HUDEP-2 (cell line): ENCODE measurements around the gene INTS3.
"Not testable (repeated sequence)": the region's sequence is repeated elsewhere in the genome, so short reads cannot be mapped to it uniquely, and the experiment has no call there.

Experiments used
- DNase-seq, 76 experiments: peaks; one replicate each; lab custom pipeline; 2025; ENCODE audit not compliant: unreplicated experiment in 76 of 76; lab: John Stamatoyannopoulos, UW

INTS3 gene

DNA sequence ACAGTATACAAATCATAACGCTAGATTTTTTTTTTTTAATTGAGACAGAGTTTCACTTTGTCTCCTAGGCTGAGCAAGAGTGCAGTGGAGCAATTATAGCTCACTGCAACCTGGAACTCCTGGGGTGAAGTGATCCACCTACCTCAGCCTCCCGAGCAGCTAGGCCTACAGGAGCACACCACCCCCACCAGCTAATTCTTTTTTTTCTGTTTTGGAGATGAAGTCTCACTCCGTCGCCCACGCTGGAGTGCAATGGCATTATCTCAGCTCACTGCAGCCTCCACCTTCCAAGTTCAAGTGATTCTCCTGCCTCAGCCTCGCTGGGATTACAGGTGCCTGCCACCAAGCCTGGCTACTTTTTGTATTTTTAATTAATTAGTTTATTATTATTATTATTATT is 28.1 kb upstream of the INTS3 start:
- DNase-seq: no peak

DNA sequence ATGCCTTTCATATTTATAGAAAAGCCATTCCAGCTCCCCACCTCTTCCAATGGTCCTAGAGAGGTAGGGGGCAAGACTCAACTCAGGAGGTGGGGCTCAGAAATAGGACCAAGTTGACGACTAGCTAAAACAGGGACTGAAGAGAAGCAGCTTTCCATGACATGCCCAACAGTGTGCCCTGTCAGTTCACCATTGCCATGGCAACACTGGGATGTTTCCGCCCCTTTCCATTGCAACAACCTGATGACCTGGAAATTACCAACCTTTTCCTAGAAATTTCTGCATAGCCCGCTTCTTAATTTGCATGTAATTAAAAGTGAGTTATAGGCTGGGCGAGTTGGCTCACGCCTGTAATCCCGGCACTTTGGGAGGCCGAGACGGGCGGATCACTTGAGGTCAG is 22.4 kb upstream of the INTS3 start:
- no peak for DNase-seq

DNA sequence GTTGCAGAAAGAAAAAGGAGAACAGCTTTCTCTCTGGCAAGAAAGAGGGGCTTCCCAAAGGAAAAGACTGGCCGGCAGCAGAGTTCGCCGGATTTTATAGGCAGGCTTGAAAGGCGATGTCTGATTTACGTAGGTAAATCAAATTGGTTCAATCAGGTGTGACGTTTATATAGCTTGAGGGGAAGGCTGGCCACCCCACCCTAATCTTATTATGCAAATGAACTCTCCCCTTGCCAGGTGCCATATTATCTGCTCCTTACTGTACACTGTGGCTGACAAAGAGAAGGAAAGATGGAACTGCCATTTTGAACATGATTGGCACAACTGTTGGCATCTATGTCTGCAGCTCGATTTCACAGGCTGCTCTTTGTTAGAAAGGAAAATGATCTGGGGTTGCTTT is 16.8 kb upstream of the INTS3 start:
- DNase-seq: no peak

DNA sequence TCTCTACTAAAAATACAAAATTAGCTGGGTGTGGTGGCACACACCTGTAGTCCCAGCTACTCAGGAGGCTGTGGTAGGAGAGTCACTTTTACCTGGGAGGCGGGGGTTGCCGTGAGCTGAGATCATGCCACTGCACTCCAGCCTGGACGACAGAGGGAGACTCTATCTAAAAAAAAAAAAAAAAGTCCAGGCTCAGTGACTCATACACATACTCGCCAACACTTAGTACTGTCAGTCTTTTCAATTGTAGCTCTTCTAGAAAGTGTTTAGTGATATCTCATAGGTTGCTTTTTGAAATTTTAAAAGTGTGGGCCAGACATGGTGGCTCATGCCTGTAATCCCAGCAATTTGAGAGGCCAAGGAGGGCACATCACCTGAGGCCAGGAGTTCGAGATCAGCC is 11.6 kb upstream of the INTS3 start:
- not testable (repeated sequence) for DNase-seq

DNA sequence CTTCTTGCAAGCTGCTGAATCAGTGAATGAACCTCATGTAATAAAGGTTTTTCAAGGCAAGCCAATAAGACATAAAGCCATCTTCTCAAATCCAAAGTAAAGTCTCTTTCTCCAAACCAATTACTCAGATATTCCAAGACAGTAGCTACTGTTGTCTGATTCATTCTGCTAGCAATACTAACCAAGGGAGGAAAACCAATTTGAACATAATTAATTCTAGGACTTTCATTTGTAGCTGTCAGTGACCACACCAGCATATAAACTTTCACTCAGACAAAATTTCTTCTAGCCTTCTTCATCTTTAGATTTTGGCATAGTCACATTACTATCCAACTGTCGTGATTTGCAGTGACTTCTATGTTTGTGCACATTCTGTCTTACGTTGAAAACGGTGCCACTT is 10.5 kb upstream of the INTS3 start:
- DNase-seq: no peak

DNA sequence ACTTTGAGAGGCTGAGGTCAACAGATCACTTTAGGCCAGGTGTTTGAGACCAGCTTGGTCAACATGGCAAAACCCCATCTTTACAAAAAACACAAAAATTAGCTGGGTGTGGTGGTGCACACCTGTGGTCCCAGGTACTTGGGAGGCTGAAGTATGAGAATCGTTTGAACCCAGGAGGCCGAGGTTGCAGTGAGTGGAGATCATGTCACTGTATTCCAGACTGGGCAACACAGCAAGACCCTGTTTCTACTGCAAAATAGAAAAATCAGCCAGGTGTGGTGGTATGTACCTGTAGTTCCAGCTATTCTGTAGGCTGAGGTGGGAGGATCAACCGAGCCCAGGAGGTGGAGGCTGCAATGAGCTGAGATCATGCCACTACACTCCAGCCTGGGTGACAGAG is 4.2 kb upstream of the INTS3 start:
- DNase-seq: no peak

DNA sequence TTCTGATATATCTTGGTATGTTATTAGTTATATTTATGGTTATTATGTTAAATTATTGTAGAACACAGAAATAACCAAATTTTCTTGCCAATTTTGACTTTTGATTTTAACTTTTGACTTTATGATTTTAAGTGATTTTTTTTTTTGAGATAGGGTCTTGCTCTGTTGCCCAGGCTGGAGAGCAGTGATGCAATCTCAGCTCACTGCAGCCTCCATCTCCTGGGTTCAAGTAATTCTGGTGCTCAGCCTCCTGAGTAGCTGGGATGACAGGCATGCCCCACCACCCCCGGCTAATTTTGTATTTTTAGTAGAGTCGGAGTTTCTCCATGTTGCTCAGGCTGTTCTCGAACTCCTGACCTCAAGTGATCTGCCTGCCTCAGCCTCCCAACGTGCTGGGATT is 3.2 kb upstream of the INTS3 start:
- not testable (repeated sequence) for DNase-seq

DNA sequence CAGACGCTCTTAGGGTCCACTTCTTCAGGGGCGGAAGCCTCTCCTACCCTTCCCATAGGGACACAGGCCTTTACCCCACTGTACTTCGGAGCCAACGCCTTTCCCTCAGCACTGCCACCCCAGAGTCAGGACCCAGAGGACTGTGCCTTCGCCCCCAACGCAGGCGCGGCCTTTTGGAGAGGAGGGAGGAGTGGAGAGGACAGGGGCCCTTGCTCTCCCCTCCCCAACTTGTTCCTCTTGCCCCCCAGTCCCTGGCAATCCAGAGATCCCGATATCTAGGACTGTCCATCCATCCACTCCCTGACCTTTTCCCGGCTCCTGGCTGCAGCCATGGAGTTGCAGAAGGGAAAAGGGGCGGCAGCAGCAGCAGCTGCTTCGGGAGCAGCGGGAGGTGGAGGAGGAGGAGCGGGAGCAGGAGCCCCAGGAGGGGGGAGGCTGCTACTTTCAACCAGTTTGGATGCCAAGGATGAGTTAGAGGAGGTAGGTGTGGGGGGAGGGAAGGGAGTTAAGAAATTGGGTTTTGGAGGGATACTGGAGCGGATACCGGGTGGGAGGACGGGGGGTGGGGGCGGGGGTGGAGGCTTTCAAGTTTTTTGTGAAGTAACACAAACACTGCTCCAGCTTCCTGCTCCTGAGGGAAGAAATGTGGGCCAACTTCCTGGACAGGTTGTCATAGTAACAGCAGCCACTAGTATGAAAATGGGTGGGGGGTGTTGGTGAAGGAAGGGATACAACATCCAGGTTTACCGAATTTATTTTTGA is 636 bp downstream of the INTS3 start:
- DNase-seq: peak in 12 of 76 experiments; percentile 3 to 36 (median 20)

DNA sequence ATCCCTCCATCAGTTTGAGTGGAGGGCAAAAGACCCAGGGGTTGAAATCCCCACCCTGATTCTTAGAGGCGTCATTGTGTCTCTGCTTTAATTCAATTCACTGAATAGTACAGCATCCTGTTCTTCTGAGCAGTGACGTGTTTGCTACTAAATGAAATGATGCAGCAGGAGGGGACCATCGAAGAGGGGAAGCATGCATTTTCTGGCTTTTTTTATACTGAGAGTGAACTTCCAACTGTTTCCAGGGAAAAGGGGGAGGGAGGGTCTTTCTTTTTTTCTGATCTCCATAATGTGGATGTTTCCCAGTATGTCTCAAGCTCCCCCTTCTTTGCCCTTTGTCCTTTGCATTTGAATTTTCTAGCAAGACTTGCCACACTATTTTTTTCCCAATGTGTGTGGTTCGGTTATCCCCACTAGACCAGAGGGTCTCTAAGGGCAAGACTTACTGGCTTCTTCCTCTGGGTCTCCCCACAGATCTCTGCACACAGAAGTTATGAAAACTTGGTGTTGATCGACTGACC is 2.7 kb downstream of the INTS3 start:
- no peak for DNase-seq

DNA sequence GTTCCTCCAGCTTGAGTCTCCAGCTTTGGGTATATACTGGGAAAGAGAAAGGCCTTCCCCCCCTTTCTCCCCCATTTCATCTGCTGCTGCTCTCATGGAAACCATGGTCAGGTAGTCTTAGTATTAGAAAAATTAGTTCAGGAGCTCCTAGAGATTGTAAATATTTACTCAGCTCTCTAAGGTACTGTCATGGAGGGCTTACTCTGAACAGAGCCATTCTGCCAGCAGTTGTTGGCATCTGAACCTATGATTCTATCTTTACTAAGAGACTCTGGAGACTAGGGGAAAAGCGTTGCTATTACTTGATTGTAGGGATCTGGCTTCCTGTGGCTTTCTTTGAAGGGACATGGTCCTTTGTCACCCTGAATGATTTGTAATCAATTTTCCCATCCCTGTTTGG is 6.1 kb downstream of the INTS3 start:
- no peak for DNase-seq

DNA sequence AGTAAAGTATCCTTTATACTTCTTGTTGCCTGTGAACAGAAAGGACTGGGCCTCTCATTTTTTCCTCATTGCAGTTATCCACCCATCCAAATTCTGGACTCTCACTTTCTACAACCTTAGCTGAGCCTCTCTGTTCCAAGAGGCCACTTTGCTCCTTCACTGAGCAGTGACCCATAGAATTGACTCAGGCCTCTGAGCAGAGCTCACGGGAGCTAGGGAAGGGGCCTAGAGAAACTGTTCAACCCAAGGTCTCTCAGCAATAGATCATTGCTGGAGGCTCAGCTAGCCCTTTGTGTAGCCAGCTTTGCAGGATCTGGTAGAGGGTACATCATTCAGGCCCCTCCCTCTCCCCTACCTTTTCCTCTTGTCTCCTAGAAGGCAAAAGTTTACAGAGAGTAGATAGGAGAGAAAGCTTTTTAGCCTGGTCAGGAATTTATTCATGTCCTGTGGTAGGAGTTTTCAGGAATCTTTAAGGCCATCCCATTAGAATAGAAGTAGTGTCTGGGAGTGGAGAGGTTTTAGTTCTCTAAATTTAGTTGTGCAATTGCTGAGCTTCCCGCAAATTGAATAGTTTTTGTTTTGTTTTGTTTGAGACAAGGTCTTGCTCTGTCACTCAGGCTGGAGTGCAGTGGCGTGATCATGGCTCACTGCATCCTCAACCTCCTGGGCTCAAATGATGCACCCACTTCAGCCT is 6.7 kb downstream of the INTS3 start:
- DNase-seq: no peak

DNA sequence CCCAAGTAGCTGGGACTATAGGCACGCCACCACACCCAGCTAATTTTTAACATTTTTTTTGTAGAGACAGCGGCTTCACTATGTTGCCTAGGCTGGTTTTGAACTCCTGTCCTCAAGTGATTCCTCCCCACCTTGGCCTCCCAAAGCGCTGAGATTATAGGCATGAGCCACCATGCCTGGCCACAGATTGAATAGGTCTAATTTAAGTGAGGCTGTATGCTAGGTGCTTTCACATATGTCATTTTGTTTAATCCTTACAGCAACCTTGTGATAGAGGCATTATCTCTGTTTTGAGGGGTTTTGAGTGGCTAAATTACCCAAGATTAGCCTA is 7.2 kb downstream of the INTS3 start:
- no peak for DNase-seq

DNA sequence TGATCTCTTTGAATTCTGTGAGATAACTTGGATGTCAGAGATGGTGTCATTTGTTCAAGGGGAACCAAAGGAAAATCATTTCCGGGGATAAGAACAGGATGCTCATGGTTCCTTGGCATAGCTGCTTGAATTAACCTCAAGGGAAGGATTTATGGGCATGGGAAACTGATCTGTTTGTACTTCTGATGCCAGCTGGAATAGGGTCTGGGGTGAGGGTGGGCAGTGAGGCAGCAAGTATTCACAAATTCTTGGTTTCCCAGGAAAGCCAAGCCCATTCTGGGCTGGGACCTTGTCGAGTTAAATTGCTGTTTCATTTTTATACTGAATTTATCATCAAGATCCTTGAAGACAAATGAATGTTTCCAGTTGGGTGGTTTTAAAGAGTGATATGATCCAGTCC is 14.1 kb downstream of the INTS3 start:
- DNase-seq: no peak

DNA sequence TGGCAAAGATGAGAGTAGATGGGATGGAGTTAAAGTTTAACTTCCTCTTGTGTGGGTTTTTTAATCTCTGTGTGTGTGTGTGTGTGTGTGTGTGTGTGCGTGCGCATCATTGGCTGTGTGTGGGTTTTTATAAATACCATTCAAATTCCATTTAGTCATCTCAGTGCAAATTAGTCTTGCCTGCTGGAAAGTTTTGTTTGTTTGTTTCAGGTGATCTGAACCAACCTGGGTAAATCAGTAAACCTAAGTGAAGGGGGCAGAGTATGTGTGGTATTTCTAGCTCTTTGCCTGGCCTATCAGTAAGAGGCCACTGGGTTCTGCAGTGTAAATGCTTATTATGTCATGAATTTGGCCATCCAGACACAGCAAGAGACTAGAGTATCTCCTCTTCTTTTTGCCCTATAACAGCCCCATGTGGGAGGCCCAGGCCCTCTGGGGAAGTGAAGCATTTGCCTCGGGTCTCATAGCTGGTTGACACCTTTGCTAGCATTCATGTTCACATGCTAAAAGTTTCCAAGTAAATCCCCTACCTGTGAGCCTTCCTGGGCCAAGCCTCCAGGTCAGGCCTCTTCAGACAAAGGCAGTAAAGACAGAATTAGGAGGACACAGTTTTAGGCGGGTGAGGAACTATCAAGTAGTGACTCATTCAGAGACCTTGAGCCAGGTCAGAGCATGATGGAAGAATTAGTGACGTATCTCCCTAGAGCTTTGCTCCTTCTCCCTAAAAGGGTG is 14.7 kb downstream of the INTS3 start:
- no peak for DNase-seq

DNA sequence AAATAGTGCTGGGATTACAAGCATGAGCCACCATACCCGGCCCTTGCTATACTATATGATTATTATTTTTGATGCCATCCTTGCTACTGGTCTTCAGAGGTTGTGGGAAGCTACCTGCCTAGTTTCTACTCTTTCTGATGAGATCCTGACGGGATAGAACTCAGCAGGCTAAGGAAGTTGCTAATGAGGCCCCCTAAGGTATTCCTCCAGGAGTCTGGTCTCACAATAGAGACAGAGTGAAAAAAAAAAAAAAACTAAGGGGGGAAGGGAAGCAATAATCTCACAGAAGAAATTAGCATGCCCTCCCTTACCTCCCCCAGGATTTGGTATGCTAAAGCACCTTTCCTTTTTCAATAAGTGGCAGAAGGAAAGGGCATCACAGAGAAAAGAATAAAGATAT is 17.6 kb downstream of the INTS3 start:
- DNase-seq: no peak

DNA sequence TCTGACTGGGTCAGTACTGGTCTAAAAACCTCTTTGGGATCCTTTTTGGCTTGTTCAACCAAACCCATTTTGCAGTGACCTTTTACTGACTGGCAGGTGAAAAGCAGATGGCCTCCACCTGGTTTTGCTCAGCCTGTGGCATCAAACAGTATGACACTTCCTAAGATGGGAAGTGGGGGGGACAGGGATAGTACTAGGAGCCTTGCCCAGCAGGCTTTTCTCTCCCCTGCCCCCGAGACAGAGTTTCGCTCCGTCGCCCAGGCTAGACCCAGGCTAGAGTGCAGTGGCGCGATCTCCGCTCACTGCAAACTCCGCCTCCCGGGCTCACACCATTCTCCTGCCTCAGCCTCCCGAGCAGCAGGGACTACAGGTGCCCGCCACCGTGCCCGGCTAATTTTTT is 18.3 kb downstream of the INTS3 start:
- DNase-seq: no peak

DNA sequence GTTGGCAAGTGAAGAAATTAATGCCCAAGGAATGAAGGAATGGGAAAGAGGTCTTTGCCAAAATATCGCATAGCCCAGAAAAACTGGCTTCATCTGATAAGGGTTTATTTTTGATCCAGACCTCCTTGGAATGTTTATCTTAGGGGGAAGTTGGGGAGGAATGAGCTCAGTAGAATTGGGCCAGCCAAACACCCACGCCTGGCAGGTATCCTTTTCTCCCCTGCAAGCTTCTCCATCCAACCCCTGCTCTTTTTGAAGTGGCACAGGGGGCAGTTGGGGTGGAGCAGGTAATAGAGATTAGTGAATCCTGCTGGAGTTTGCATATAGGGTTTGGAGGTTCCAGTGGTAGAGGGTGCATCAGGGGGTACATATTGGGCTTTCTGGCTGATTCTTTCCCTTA is 21.1 kb downstream of the INTS3 start:
- no peak for DNase-seq

DNA sequence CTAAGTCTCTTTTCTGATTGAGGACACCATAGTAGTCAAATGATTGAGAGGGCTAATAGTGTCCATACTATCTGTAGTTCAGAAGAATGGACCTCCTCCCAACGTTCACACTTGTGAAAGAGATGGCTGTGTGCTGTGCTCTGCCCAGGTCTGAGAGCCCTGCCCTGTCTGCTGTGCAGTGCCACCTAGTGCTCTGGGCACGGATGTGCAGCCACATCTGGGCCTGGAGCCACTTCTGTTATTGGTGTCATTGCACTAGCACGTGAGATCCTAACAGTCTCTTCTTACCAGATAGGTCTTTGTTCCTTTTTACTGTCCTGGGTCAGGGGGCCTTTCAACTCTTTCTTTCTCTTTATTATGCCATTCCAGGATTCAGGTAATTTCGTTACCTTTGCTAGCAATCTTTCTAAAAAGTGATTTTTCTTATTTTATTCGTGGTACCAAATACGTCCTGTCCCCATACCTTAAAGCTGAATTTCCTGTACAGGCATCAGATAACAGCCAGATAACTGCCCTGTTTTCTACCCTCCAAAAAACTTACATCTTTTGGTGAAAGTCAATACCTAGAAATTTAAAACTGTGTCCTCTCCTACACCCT is 21.7 kb downstream of the INTS3 start:
- DNase-seq: peak in 72 of 76 experiments; percentile 19 to 87 (median 69)

DNA sequence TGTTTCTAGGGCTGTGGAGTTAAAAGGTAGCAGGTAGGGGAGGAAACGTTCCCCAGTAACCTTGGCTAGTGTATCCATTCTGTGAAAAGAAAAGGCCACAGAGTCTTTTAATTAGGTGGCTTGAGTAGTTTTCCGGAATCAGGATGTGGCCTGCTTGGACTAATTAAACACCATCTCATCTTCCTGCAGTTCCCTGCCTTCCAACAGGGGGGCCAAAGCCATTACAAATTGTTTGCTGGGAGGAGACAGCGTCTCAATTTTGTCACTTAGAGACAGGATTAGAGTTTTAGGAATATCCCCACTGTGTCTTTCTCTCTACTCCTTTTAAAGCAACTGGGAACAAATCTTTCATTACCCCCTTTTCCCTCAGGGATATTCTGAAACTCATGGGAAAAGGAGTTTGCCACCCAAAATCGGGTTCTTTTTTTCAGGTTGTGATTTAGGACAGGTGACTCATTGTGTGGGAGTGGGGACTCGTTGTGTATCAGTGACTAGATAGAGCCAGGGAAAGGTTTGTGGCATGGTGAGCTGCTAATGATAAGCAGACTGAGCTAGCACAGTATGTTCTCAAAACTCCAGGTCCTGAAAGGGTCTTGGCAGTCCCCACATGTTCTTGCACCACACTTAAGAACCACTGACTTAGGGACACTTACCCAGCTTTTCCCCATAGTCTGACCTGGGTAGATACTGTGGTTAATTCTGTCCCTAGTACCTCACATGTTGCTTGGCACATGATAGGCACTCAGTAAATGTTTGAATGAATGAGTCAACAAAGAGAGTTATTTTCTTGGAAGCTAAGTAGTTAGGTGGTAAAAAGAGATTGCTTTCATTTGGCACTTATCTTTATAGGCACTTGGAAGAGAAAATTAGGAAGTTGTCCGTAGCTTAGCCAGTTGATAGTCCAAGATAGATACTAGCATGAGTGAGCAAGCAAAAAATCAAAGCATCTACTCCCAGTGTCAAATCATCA is 22.5 kb downstream of the INTS3 start:
- DNase-seq: peak in 35 of 76 experiments; percentile 5 to 72 (median 28)

DNA sequence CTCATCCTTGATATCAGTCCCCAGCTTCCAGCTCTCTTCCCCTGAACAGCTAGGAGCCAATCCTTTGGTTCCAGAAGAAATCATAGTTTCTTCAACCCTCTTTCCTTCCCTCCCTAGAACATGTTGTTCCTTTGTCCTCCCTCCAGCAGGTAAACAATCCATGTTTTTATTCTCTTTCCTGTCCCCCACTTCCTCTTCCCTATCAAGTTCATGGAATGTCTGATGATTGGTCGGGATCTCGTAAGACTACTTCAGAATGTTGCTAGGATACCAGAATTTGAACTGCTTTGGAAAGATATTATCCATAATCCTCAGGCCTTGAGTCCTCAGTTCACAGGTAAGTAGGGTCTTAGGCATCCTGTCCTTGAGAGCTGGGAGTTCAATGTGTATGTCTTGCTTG is 24.2 kb downstream of the INTS3 start:
- no peak for DNase-seq
